GM12878 (cell line): ENCODE data around the gene ABCA3. TPM values are rescaled to one million over a fixed set of nuclear protein-coding genes. Genes with fewer than 3 reads are reported as not detected.

Experiments used
- ATAC-seq: fragments of 200-7000 bp; cut with Tn5 transposase; 3 replicates; pipeline ENCODE4 v1.9.1; 2020; ENCODE audit warnings: mild to moderate bottlenecking, moderate library complexity
- BruUV-seq: library from RNA; stranded (reverse); fragments of 400-500 nt; replicated peaks from 2 replicates; lab custom pipeline; 2021; lab: Mats Ljungman, UMichigan
- CTCF ChIA-PET: fragments of 300-600 bp; sonication (Branson Sonifier 250); formaldehyde crosslinking; extraction: SDS; loops from one replicate; lab custom pipeline; 2021; ENCODE audit warnings: inconsistent platforms; lab: Yijun Ruan, JAX
- POLR2A ChIA-PET: fragments of 350-600 bp; formaldehyde crosslinking; extraction: SDS; loops from one replicate; lab custom pipeline; 2021; ENCODE audit warnings: inconsistent platforms; lab: Charles Lee
- RAD21 ChIA-PET: fragments of 300-600 bp; sonication (Branson Sonifier 250); formaldehyde crosslinking; loops from one replicate; lab custom pipeline; 2023; ENCODE audit warnings: antibody characterized with exemption; ENCODE audit not compliant: unreplicated experiment; lab: Charles Lee
- SMC1A ChIA-PET: fragments of 300-600 bp; sonication (Branson Sonifier 250); formaldehyde crosslinking; loops from one replicate; lab custom pipeline; 2023; ENCODE audit not compliant: unreplicated experiment, uncharacterized antibody; lab: Charles Lee
- DNase-seq: peaks from one replicate; pipeline ENCODE4 v3.0.0-alpha.2; 2011; ENCODE audit warnings: low read depth, low spot score
- FAIRE-seq: peaks from 3 replicates; lab custom pipeline; 2011; peaks lifted over from hg19 to GRCh38; lab: Jason Lieb, UNC
- H2AFZ ChIP-seq: 2 replicates; pipeline ENCODE4 v1.6.0; 2011; ENCODE audit warnings: low read depth, low read length, control low read depth; ENCODE audit not compliant: control insufficient read depth
- H3K27ac ChIP-seq: 2 replicates; pipeline ENCODE4 v1.5.1; 2011; ENCODE audit warnings: control low read depth; ENCODE audit not compliant: control insufficient read depth, insufficient read depth
- H3K27me3 ChIP-seq, 2 experiments: replicated peaks in 1 of 2; 2 replicates each; pipeline versions ENCODE4 v1.6.0 to v1.6.1; 2011; ENCODE audit warnings: low read length in 1 of 2; ENCODE audit not compliant: control insufficient read depth in 2 of 2, insufficient read depth in 2 of 2
- H3K36me3 ChIP-seq, 2 experiments: 2 replicates each; pipeline ENCODE4 v1.5.1; 2011; ENCODE audit warnings: low read length in 1 of 2; ENCODE audit not compliant: control insufficient read depth in 2 of 2, insufficient read depth in 2 of 2
- H3K4me1 ChIP-seq: 2 replicates; pipeline ENCODE4 v1.6.1; 2011; ENCODE audit warnings: mild to moderate bottlenecking, low read length, moderate library complexity, mixed read lengths; ENCODE audit not compliant: control insufficient read depth, insufficient read depth
- H3K4me2 ChIP-seq: 2 replicates; pipeline ENCODE4 v1.6.0; 2011; ENCODE audit warnings: control low read depth; ENCODE audit not compliant: control insufficient read depth, insufficient read depth
- H3K4me3 ChIP-seq: fragments of 200-600 bp; sonication (generic); 2 replicates; pipeline ENCODE4 v1.5.1; 2016
- H3K79me2 ChIP-seq: 2 replicates; pipeline ENCODE4 v1.6.0; 2011; ENCODE audit warnings: low read length; ENCODE audit not compliant: control insufficient read depth, insufficient read depth
- H3K9ac ChIP-seq: 2 replicates; pipeline ENCODE4 v1.8.0; 2011; ENCODE audit warnings: low read length, control low read depth, mixed read lengths; ENCODE audit not compliant: control insufficient read depth, insufficient read depth
- H3K9me3 ChIP-seq: replicated peaks from 3 replicates; pipeline ENCODE4 v1.5.1; 2011; ENCODE audit warnings: mild to moderate bottlenecking, low read length; ENCODE audit not compliant: control insufficient read depth, insufficient read depth
- H4K20me1 ChIP-seq: 2 replicates; pipeline ENCODE4 v1.6.0; 2011; ENCODE audit not compliant: control insufficient read depth, insufficient read depth
- POLR2AphosphoS5 ChIP-seq: IDR thresholded peaks from 2 replicates; pipeline ENCODE4 v1.6.1; 2011; ENCODE audit warnings: mild to moderate bottlenecking, low read length, inconsistent platforms
- RAD51 ChIP-seq: fragments of 450-650 bp; IDR thresholded peaks from 2 replicates; pipeline ENCODE4 v1.6.1; 2016; ENCODE audit warnings: moderate library complexity, mild to moderate bottlenecking, inconsistent platforms
- RFX5 ChIP-seq: IDR thresholded peaks from 2 replicates; pipeline ENCODE4 v1.6.1; 2011; ENCODE audit warnings: low read depth, low read length, improper control_type of control experiment
- ZBTB11 ChIP-seq: fragments of 450-650 bp; formaldehyde crosslinking; IDR thresholded peaks from 2 replicates; pipeline ENCODE4 v1.5.0; 2022; ENCODE audit warnings: mild to moderate bottlenecking, missing genetic modification characterization
- whole genome bisulfite sequencing: methylation state at CpG from one replicate; pipeline ENCODE4 v1.1.6; 2016; ENCODE audit warnings: low lambda C conversion rate; ENCODE audit not compliant: insufficient replicate concordance, insufficient coverage; ENCODE audit errors: missing lambda C conversion rate; 5-methylcytosine and 5-hydroxymethylcytosine counted together
- in situ Hi-C: fragments of 300-500 bp; cut with MboI; formaldehyde crosslinking; loops from 9 replicates; pipeline ENCODE4 v1.14.3; 2018; ENCODE audit warnings: mixed read lengths
- intact Hi-C: fragments of 100-400 bp; cut with micrococcal nuclease; formaldehyde crosslinking; loops from one replicate; pipeline ENCODE4 v1.14.2; 2022; ENCODE audit not compliant: unreplicated experiment
- polyA plus RNA-seq, 11 experiments: library from polyadenylated mRNA; depleted of rRNA in 4 of 11; unstranded in 6 of 11; stranded (reverse) in 5 of 11; fragments of >200 nt; fragmentation: Nextera tagmentation in 4 of 11; fragmentation: Illumina TruSeq in 1 of 11; extraction: Ambion mirVana in 4 of 11; extraction: Trizol in 1 of 11; gene quantifications; 1 replicate in 1 of 11; 2 replicates in 10 of 11; pipeline versions ENCODE4 v1.2.1 to v1.2.3, GENCODE V29; 2011 to 2016; ENCODE audit warnings: inconsistent platforms in 2 of 11, missing spikeins in 2 of 11, low read depth in 1 of 11
- total RNA-seq, 4 experiments: library from RNA; depleted of rRNA in 3 of 4; stranded (reverse); fragments of >200 nt in 3 of 4; fragmentation: Illumina TruSeq in 1 of 4; extraction: Trizol in 1 of 4; gene quantifications; 2 replicates each; pipeline versions ENCODE4 v1.2.1 to v1.2.3, GENCODE V29; 2013 to 2021

Gene ABCA3
- total and polyA plus RNA-seq, 10 of the 15 experiments (the other 5 are each of a cell fraction or from before 2014, with no cell fraction given): 0.71 to 17.6 (median 6.7) TPM

DNA sequence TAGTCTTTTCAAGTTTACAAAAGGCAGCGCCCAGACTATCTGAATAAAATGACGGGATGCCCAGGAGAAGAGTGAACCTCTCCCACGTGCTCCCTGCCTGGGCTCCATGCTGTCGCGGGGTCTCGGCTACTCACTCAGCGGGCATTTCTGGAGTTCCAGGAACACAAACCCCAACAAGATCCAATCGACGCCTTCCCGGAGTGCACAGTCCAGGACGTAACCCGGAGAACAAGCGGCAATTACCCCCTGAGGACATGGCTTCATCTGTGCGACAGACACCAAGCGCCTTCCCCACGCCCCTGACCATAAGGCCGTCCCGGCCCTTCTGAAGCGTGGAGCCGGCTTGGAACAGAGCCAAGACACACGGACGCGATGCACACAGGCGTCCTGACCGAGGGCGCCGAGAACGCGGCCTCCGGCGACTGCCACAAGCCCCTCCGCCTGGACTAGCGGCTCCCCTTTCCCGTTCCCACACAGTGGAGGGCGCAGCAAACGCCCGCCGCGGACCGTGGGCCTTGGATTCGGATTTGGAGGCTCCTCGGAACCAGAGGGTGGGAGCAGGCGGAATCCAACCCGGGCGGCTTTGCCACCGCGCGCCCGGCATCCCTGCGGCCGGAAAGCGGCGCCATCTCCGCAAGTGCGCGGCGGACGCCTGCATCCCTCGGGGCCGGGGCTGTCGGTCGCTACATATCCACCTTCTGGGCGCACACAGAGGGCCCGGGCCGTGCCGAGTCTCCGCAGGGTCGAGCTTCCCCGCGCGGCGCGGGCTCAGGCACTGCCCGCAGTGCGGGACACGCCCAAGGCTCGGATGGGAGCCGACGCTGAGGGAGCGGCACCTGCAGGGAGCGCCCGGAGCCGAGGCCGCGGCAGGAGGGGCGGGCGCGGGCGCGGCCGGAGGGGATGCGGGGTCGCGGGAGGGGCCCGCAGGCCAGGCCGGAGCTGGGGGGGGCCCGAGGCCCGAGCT, 725 bp downstream of the ABCA3 start (continued):
- TF ChIP-seq ZBTB11 (CRISPR knock-in tag) (peak; percentile 73), POLR2AphosphoS5 (0 out of 2 replicates have a peak, but pooled peaks have one; percentile 19), RFX5 (no peak)

GRCh38 chr16:2337431-2338296, 2.9 kb downstream of the ABCA3 start:
- intact Hi-C loops (no loop called here), in situ Hi-C loops (loop anchor here (5.0 kb wide), 1 partner anchor 160 kb away; no protein-coding TSS in a partner anchor)
- 75% methylated on average over 15 of the region's 15 CpGs for WGBS
- Histone ChIP-seq H3K4me3 (no peak overlapping the region), H3K4me2 (no peak overlapping the region), H2AFZ (no peak overlapping the region), H3K27ac (no peak overlapping the region), H3K27me3 (no peaks in the 10 kb centered on the region), H3K36me3 (no peaks in the 10 kb centered on the region), H4K20me1 (no peaks in the 10 kb centered on the region), H3K4me1 (peaks cover 3% of the 10 kb centered on the region; the same call in 1 of the 2 replicates), H3K9me3 (no peaks in the 10 kb centered on the region), H3K79me2 (peaks cover 5% of the 10 kb centered on the region), H3K9ac (no peak overlapping the region)
- ChIA-PET RAD21 (interaction anchor here (0.5 to 1.2 kb wide), 3 partner anchors 22 to 157 kb away, joined by 3 to 6 read pairs (median 3); no protein-coding TSS in a partner anchor), POLR2A (interaction anchor here (0.6 to 1.1 kb wide), 2 partner anchors 68 to 83 kb away, joined by 4 read pairs; no protein-coding TSS in a partner anchor), CTCF (interaction anchor here (1.6 kb wide), 1 partner anchor 92 kb away, joined by 4 read pairs; no protein-coding TSS in a partner anchor), SMC1A (interaction anchor here (0.6 kb wide), 1 partner anchor 15 kb away, joined by 3 read pairs; no protein-coding TSS in a partner anchor)
- no peak for TF ChIP-seq RAD51
- FAIRE-seq (no peak), ATAC-seq (no peak), DNase-seq (no peak)
- TSS peak; percentile 57 for BruUV-seq
